Measurements from ENCODE around the gene SELPLG. TPM values are rescaled to one million over a fixed set of nuclear protein-coding genes. Genes with fewer than 3 reads are reported as not detected.
"Not testable (repeated sequence)": the region's sequence is repeated elsewhere in the genome, so short reads cannot be mapped to it uniquely, and the experiment has no call there.

SELPLG gene
- total and polyA plus RNA-seq, 2 of the 4 experiments (the other 2 are of a cell fraction) = 3.2 to 10.8 TPM

DNA sequence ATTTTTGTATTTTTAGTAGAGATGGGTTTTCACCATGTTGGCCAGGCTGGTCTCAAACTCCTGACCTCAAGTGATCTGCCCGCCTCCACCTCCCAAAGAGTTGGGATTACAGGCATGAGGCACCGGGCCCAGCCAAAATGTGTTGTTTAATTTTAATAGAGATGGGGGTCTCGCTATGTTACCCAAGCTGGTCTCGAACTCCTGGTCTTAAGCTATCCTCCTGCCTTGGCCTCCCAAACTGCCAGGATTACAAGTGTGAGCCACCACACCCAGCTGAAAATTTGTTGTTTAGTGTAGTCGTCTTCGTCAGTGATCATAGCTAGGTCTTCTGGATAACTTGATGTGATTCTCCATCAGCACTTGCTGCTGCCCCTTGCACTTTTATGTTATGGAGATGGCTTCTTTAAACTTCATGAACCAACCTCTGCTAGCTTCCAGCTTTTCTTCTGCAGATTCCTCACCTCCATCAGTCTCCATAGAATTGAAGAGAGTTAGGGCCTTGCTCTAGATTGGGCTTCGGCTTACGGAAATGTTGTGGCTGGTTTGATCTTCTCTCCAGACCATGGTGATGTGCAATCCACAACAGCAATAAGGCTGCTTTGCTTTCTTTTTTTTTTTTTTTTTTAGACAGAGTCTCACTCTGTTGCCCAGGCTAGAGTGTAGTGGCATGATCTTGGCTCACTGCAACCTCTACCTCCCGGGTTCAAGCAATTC, 58.3 kb downstream of the SELPLG start:
- in situ Hi-C loops (cut with MboI; ENCODE audit: low sequenced_read_pairs) (no loop called here), intact Hi-C loops (cut with micrococcal nuclease) (no loop called here), dilution Hi-C loops (cut with HindIII; ENCODE audit: low sequenced_read_pairs, unreplicated experiment) (no loop called here)
- H3K4ac ChIP-seq (ENCODE audit: low read depth, low read length) = no peak overlapping the region
- no TSS peak for BruUV-seq (replicated peaks)
- 0 out of 2 replicates have a peak overlapping the region, but pooled peaks have one; percentile 56 for H2AK5ac ChIP-seq (ENCODE audit: low read depth, low read length)
- ChIA-PET POLR2A (ENCODE audit: unreplicated experiment) (interaction anchor here (0.6 kb wide), 1 partner anchor 374 kb away, joined by 4 read pairs; no protein-coding TSS in a partner anchor), CTCF (interaction anchor here (0.6 to 2.2 kb wide), 2 partner anchors 20 to 43 kb away, joined by 7 read pairs; no protein-coding TSS in a partner anchor)
- H3K56ac ChIP-seq (ENCODE audit: extremely low read depth, insufficient read depth, low read length) = no peak overlapping the region
- no peak overlapping the region for H3K14ac ChIP-seq (replicated peaks; ENCODE audit: low read depth, low read length)
- H3K9me1 ChIP-seq (ENCODE audit: insufficient read depth, low read length) = no peaks in the 10 kb centered on the region; the same call in none of the 2 replicates
- DNase-seq (no peak), ATAC-seq (ENCODE audit: low read depth) (no peak)
- H3K36me3 ChIP-seq (ENCODE audit: control insufficient read depth, insufficient read depth, low read length) = no peaks in the 10 kb centered on the region
- no peak overlapping the region for H2BK15ac ChIP-seq (ENCODE audit: low read depth, low read length)
- no peak overlapping the region for H4K5ac ChIP-seq (ENCODE audit: low read depth, low read length)
- no peak overlapping the region for H2BK5ac ChIP-seq (ENCODE audit: low read depth, low read length, poor library complexity, severe bottlenecking)
- TF ChIP-seq RAD21 (IDR thresholded peaks at IDR 0.05; ENCODE audit: low read length) (no peak), SMC3 (IDR thresholded peaks at IDR 0.05; ENCODE audit: low read depth, low read length) (no peak), RCOR1 (IDR thresholded peaks at IDR 0.05; ENCODE audit: insufficient replicate concordance, low read length) (no peak), MXI1 (IDR thresholded peaks at IDR 0.05; ENCODE audit: borderline replicate concordance, low read depth, low read length) (no peak), USF2 (IDR thresholded peaks at IDR 0.05; ENCODE audit: low read depth, low read length) (no peak)
- H3K18ac ChIP-seq (ENCODE audit: low read depth, low read length) = no peak overlapping the region
- no peak overlapping the region for H3K9ac ChIP-seq (ENCODE audit: low read depth, low read length)
- no peaks in the 10 kb centered on the region for H3K9me3 ChIP-seq (ENCODE audit: control insufficient read depth, insufficient read depth, low read length)
- no peak overlapping the region for H3K4me2 ChIP-seq (ENCODE audit: low read depth, low read length)
- no peaks in the 10 kb centered on the region for H3K79me1 ChIP-seq (ENCODE audit: low read depth in 1 of 2, low read length in 2 of 2)
- H3K27ac ChIP-seq (ENCODE audit: insufficient read depth, low read length) = no peak overlapping the region
- H4K91ac ChIP-seq (ENCODE audit: insufficient read depth, low read depth, low read length) = no peak overlapping the region
- H2AK9ac ChIP-seq (replicated peaks; ENCODE audit: low read depth, low read length, poor library complexity) = no peak overlapping the region
- 100% methylated on average over 2 of the region's 9 CpGs; no CpG with 5 or more reads in 1 of the 2 experiments for WGBS, 2 experiments (ENCODE audit: extremely low coverage in 2 of 2, insufficient read length in 1 of 2)
- no peak overlapping the region for H4K8ac ChIP-seq (ENCODE audit: low read depth in 2 of 2, low read length in 2 of 2)
- H3K4me3 ChIP-seq (ENCODE audit: insufficient read depth, low read depth, low read length) = no peak overlapping the region
- H2BK120ac ChIP-seq (ENCODE audit: low read depth, low read length) = no peak overlapping the region
- H4K20me1 ChIP-seq (ENCODE audit: insufficient read depth, low read length) = no peaks in the 10 kb centered on the region
- no peak overlapping the region for H3K23ac ChIP-seq (ENCODE audit: low read depth, low read length)
- H2BK20ac ChIP-seq (ENCODE audit: low read depth, low read length) = no peak overlapping the region
- no peak overlapping the region for H2AFZ ChIP-seq (replicated peaks; ENCODE audit: low read length, poor library complexity)
- H3K4me1 ChIP-seq (ENCODE audit: control insufficient read depth, insufficient read depth, low read length) = no peaks in the 10 kb centered on the region
- H3K27me3 ChIP-seq (ENCODE audit: control insufficient read depth, insufficient read depth, low read length) = no peaks in the 10 kb centered on the region

GRCh38 chr12:108574276-108574675, 59.4 kb downstream of the SELPLG start:
- H3K79me1 ChIP-seq (ENCODE audit: low read depth in 1 of 2, low read length in 2 of 2); H2AK9ac ChIP-seq (replicated peaks; ENCODE audit: low read depth, low read length, poor library complexity); H4K20me1 ChIP-seq (ENCODE audit: insufficient read depth, low read length); H3K27me3 ChIP-seq (ENCODE audit: control insufficient read depth, insufficient read depth, low read length); H3K4me1 ChIP-seq (ENCODE audit: control insufficient read depth, insufficient read depth, low read length); H2AFZ ChIP-seq (replicated peaks; ENCODE audit: low read length, poor library complexity); H3K4me2 ChIP-seq (ENCODE audit: low read depth, low read length); H3K9me1 ChIP-seq (ENCODE audit: insufficient read depth, low read length); H3K36me3 ChIP-seq (ENCODE audit: control insufficient read depth, insufficient read depth, low read length); H3K9me3 ChIP-seq (ENCODE audit: control insufficient read depth, insufficient read depth, low read length); H3K56ac ChIP-seq (ENCODE audit: extremely low read depth, insufficient read depth, low read length); H2BK5ac ChIP-seq (ENCODE audit: low read depth, low read length, poor library complexity, severe bottlenecking); H2BK120ac ChIP-seq (ENCODE audit: low read depth, low read length); H4K5ac ChIP-seq (ENCODE audit: low read depth, low read length); H3K18ac ChIP-seq (ENCODE audit: low read depth, low read length); H2BK20ac ChIP-seq (ENCODE audit: low read depth, low read length); H3K4me3 ChIP-seq (ENCODE audit: insufficient read depth, low read depth, low read length); POLR2A ChIA-PET (ENCODE audit: unreplicated experiment); H3K23ac ChIP-seq (ENCODE audit: low read depth, low read length); in situ Hi-C loops (cut with MboI; ENCODE audit: low sequenced_read_pairs); H3K4ac ChIP-seq (ENCODE audit: low read depth, low read length); DNase-seq; H3K14ac ChIP-seq (replicated peaks; ENCODE audit: low read depth, low read length); ATAC-seq (ENCODE audit: low read depth); H4K91ac ChIP-seq (ENCODE audit: insufficient read depth, low read depth, low read length); H3K27ac ChIP-seq (ENCODE audit: insufficient read depth, low read length); dilution Hi-C loops (cut with HindIII; ENCODE audit: low sequenced_read_pairs, unreplicated experiment); H4K8ac ChIP-seq (ENCODE audit: low read depth in 2 of 2, low read length in 2 of 2); H2BK15ac ChIP-seq (ENCODE audit: low read depth, low read length); BruUV-seq (replicated peaks); intact Hi-C loops (cut with micrococcal nuclease); H2AK5ac ChIP-seq (ENCODE audit: low read depth, low read length); H3K9ac ChIP-seq (ENCODE audit: low read depth, low read length): not testable (repeated sequence)
- WGBS, 2 experiments (ENCODE audit: extremely low coverage in 2 of 2, insufficient read length in 1 of 2) = no CpG with 5 or more reads among the region's 1 CpG
- CTCF ChIA-PET = interaction anchor here (0.6 to 2.2 kb wide), 5 partner anchors 19 to 971 kb away, joined by 3 to 8 read pairs (median 7); no protein-coding TSS in a partner anchor

Measured in IMR-90 (cell line).